ENCODE results near the gene MAP2K5.
A peak's percentile ranks its signal among the peaks of the same experiment; 100 is the strongest.

MAP2K5 gene

DNA sequence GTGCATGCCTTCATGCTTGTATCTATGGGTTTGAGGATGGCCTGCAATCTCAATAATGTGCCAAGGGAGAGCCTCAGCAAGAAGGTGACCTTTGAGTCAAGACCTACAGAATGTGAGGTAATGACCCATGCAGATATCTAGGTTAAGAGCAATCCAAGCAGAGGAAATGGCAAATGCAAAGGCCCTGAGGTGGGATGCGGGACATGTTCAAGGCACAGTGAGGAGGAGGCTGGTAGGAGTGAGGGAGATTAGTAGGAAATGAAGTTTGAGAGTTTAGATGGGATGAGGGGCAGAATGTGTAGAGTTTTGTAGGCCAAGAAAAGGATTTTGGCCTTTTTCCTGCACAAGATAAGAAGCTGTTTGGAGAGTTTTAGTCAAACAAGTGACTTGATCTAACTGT, 4.7 kb upstream of the MAP2K5 start:
- no peak overlapping the region for H3K27ac ChIP-seq
- TF ChIP-seq ZFX (IDR thresholded peaks at IDR 0.05; ENCODE audit: borderline replicate concordance), result no peak

GRCh38 chr15:67543348-67543718, 830 bp downstream of the MAP2K5 start:
- TF ChIP-seq ZFX (IDR thresholded peaks at IDR 0.05; ENCODE audit: borderline replicate concordance) (no peak), CTCF (IDR thresholded peaks at IDR 0.05) (no peak)
- H3K27ac ChIP-seq, result peak overlapping the region; percentile 72; the same call in 1 of the 2 replicates

GRCh38 chr15:67544475-67544874, 2.0 kb downstream of the MAP2K5 start:
- TF ChIP-seq CTCF (IDR thresholded peaks at IDR 0.05) (no peak), ZFX (IDR thresholded peaks at IDR 0.05; ENCODE audit: borderline replicate concordance) (no peak)
- H3K27ac ChIP-seq, result no peak overlapping the region

GRCh38 chr15:67545864-67546263, 3.4 kb downstream of the MAP2K5 start:
- no peak overlapping the region for H3K27ac ChIP-seq
- no peak for TF ChIP-seq ZFX (IDR thresholded peaks at IDR 0.05; ENCODE audit: borderline replicate concordance)
- no peak for TF ChIP-seq CTCF (IDR thresholded peaks at IDR 0.05)

- TF ChIP-seq ZFX (IDR thresholded peaks at IDR 0.05; ENCODE audit: borderline replicate concordance), result no peak
- no peak for TF ChIP-seq CTCF (IDR thresholded peaks at IDR 0.05)
- no peak overlapping the region for H3K27ac ChIP-seq
These were observed 4.6 kb downstream of the MAP2K5 start for GRCh38 chr15:67547064-67547463.

GRCh38 chr15:67547836-67548235, 5.3 kb downstream of the MAP2K5 start:
- TF ChIP-seq ZFX (IDR thresholded peaks at IDR 0.05; ENCODE audit: borderline replicate concordance) (no peak), CTCF (IDR thresholded peaks at IDR 0.05) (no peak)
- H3K27ac ChIP-seq, result no peak overlapping the region

GRCh38 chr15:67548236-67548852, 5.8 kb downstream of the MAP2K5 start:
- TF ChIP-seq CTCF (IDR thresholded peaks at IDR 0.05) (no peak), ZFX (IDR thresholded peaks at IDR 0.05; ENCODE audit: borderline replicate concordance) (no peak)
- no peak overlapping the region for H3K27ac ChIP-seq
